ENCODE data around the gene CRACR2B. TPM values are rescaled to one million over a fixed set of nuclear protein-coding genes. Genes with fewer than 3 reads are reported as not detected.
A peak's percentile ranks its signal among the peaks of the same experiment; 100 is the strongest.

The CRACR2B gene
- total and polyA plus RNA-seq, 10 of the 15 experiments (the other 5 are each of a cell fraction or from before 2014, with no cell fraction given): 0.10 to 33.7 (median 12.7) TPM

DNA sequence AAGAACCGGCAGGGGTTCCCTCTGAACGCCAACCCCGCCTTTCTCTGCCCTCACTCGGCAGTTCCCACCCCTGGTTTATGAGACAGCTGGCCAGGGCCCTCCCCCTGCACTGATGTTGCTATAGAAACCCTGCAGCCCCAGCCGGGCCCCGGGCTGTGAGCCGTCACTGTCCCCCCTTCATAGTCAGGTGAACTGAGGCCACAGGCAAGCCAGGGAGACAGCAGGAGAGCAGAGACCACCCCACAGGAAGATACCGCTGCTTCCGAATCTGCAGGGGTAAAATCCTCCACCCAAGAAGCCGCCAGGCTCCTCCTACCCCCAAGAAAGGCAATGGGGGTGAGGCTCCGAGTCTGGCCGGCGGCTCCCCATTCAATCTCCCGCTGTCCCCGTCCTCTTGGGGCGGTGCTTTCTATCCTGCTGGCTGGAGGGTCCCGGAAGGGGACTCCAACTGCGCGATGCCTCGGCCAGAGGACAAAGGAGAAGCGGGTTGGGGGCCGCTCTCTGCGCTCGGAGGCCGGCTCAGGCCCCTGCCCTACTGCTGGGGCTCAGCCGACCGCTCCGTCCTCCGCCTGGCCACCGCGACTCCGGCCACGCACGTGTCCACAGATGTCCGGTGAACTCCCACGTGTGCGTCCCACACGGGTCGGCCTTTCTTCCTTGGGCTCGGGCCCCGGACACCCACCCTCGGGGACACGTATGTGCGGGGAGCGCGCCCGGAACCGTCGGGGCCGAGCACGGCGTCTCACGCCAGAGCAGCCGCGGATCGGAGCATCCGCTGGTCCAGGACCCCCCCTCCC, 30.2 kb upstream of the CRACR2B start:
- CTCF ChIA-PET: interaction anchor here (1.1 to 1.5 kb wide), 5 partner anchors 9 to 243 kb away, joined by 3 to 5 read pairs (median 4); no protein-coding TSS in a partner anchor
- TF ChIP-seq HDGF (IDR thresholded peaks at IDR 0.05) (0 out of 2 replicates have a peak, but pooled peaks have one; percentile 59), WRNIP1 (IDR thresholded peaks at IDR 0.05; ENCODE audit: borderline replicate concordance, low read depth, low read length) (no peak), YBX1 (IDR thresholded peaks at IDR 0.05) (no peak), NBN (IDR thresholded peaks at IDR 0.05) (0 out of 2 replicates have a peak, but pooled peaks have one; percentile 56), SMAD1 (IDR thresholded peaks at IDR 0.05; ENCODE audit: low read depth, partially characterized antibody) (no peak), BHLHE40 (IDR thresholded peaks at IDR 0.05; ENCODE audit: borderline replicate concordance in 1 of 2, low read depth in 2 of 2, low read length in 1 of 2) (peak; percentile 32 to 75; a peak in 1 of 4 replicates), POLR2AphosphoS5 (IDR thresholded peaks at IDR 0.05; ENCODE audit: low read length) (peak; percentile 42; the same call in 1 of the 2 replicates), ZZZ3 (IDR thresholded peaks at IDR 0.05; ENCODE audit: control insufficient read depth, insufficient read length, low read depth) (no peak), POLR2AphosphoS2 (IDR thresholded peaks at IDR 0.05; ENCODE audit: low read depth, low read length) (peak; percentile 48; the same call in 1 of the 2 replicates), TARDBP (IDR thresholded peaks at IDR 0.05; ENCODE audit: borderline replicate concordance) (0 out of 2 replicates have a peak, but pooled peaks have one; percentile 28), SRF (IDR thresholded peaks at IDR 0.05; ENCODE audit: low read depth in 2 of 2, low read length in 2 of 2) (peak; percentile 58 to 78; a peak in 3 of 4 replicates), PRDM15 (CRISPR knock-in tag; IDR thresholded peaks at IDR 0.05) (no peak), BMI1 (IDR thresholded peaks at IDR 0.05; ENCODE audit: borderline replicate concordance) (peak; percentile 86), SP1 (IDR thresholded peaks at IDR 0.05; ENCODE audit: low read depth, low read length) (peak; percentile 36), POLR2A (IDR thresholded peaks at IDR 0.05; ENCODE audit: low read depth, low read length) (peak; percentile 71), NKRF (conservative IDR thresholded peaks at IDR 0.05) (peak; percentile 57)

More for the DNA sequence above, 30.2 kb upstream of the CRACR2B start:
- Histone ChIP-seq H4K20me1 (ENCODE audit: control insufficient read depth, insufficient read depth) (no peaks in the 10 kb centered on the region), H3K79me2 (ENCODE audit: control insufficient read depth, insufficient read depth, low read length) (peaks cover 30% of the 10 kb centered on the region), H3K4me2 (ENCODE audit: control insufficient read depth, insufficient read depth) (peak overlapping the region; percentile 100), H3K36me3 (ENCODE audit: control insufficient read depth in 2 of 2, insufficient read depth in 2 of 2, low read length in 1 of 2) (peaks cover 0 to 12% of the 10 kb centered on the region in 2 experiments; a peak in 2 of 4 replicates), H3K9ac (ENCODE audit: control insufficient read depth, insufficient read depth, low read length) (peak overlapping the region; percentile 79), H2AFZ (ENCODE audit: control insufficient read depth, low read depth, low read length) (peak overlapping the region; percentile 92), H3K4me3 (peak overlapping the region; percentile 97), H3K27me3 (replicated peaks in 1 of 2; ENCODE audit: control insufficient read depth in 2 of 2, insufficient read depth in 2 of 2, low read length in 1 of 2) (no peaks in the 10 kb centered on the region), H3K9me3 (replicated peaks; ENCODE audit: control insufficient read depth, insufficient read depth, low read length) (no peaks in the 10 kb centered on the region), H3K4me1 (ENCODE audit: control insufficient read depth, insufficient read depth, low read length) (peaks cover 15% of the 10 kb centered on the region), H3K27ac (ENCODE audit: control insufficient read depth, insufficient read depth) (peak overlapping the region; percentile 85)
- POLR2A ChIA-PET: interaction anchor here (0.5 to 1.7 kb wide), 8 partner anchors 8 to 229 kb away, joined by 3 to 10 read pairs (median 4); partner anchors contain the start of gene RPLP2
- under 1% methylated on average over 57 of the region's 57 CpGs for WGBS (ENCODE audit: insufficient coverage, insufficient replicate concordance, low lambda C conversion rate, missing lambda C conversion rate)
- SMC1A ChIA-PET (ENCODE audit: uncharacterized antibody, unreplicated experiment): interaction anchor here (1.2 kb wide), 1 partner anchor 9 kb away, joined by 3 read pairs; no protein-coding TSS in a partner anchor
- FAIRE-seq (peak; percentile 94), DNase-seq (ENCODE audit: low read depth, low spot score) (no peak), ATAC-seq (peak; percentile 76)
- in situ Hi-C loops (cut with MboI) (no loop called here), intact Hi-C loops (cut with micrococcal nuclease; ENCODE audit: unreplicated experiment) (loop anchor here (1.0 to 5.0 kb wide), 2 partner anchors 12 to 50 kb away; partner anchors contain the start of genes RPLP2 and TALDO1)
- no TSS peak for BruUV-seq (replicated peaks)
- RAD21 ChIA-PET (ENCODE audit: unreplicated experiment): interaction anchor here (1.3 to 2.8 kb wide), 3 partner anchors 48 to 262 kb away, joined by 4 to 14 read pairs (median 9); partner anchors contain the start of gene HRAS
